Measurements from ENCODE around the gene ABCG5. TPM values are rescaled to one million over a fixed set of nuclear protein-coding genes. Genes with fewer than 3 reads are reported as not detected.

The ABCG5 gene
- total and polyA plus RNA-seq, 2 of the 4 experiments (the other 2 are of a cell fraction): not detected

DNA sequence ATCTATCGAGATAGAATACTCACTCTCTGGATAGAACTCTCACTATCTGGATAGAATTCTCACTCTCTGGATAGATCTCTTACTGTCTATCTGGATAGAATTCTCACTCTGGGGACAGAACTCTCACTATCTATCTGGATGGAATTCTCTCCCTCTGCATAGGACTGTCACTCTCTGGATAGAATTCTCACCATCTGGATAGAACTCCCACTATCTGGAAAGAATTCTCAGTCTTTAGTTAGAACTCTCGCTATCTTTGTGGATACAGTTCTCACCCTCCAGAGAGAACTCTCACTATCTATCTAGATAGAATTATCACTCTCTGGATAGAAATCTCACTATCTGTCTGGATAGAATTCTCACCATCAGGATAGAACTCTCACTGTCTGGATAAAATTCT, 16.7 kb upstream of the ABCG5 start:
- no peak overlapping the region for H3K18ac ChIP-seq (ENCODE audit: low read depth, low read length)
- H2AFZ ChIP-seq (replicated peaks; ENCODE audit: low read length, poor library complexity): no peak overlapping the region
- no peak for ATAC-seq (ENCODE audit: low read depth)
- H2BK120ac ChIP-seq (ENCODE audit: low read depth, low read length): no peak overlapping the region
- no CpG with 5 or more reads among the region's 2 CpGs for WGBS, 2 experiments (ENCODE audit: extremely low coverage in 2 of 2, insufficient read length in 1 of 2)
- no peaks in the 10 kb centered on the region for H3K36me3 ChIP-seq (ENCODE audit: control insufficient read depth, insufficient read depth, low read length)
- H4K20me1 ChIP-seq (ENCODE audit: insufficient read depth, low read length): no peaks in the 10 kb centered on the region
- no peaks in the 10 kb centered on the region for H3K79me1 ChIP-seq (ENCODE audit: low read depth in 1 of 2, low read length in 2 of 2)
- no peak overlapping the region for H3K4ac ChIP-seq (ENCODE audit: low read depth, low read length)
- no peak overlapping the region for H3K4me2 ChIP-seq (ENCODE audit: low read depth, low read length)
- H2BK5ac ChIP-seq (ENCODE audit: low read depth, low read length, poor library complexity, severe bottlenecking): no peak overlapping the region
- no TSS peak for BruUV-seq (replicated peaks)
- H2AK9ac ChIP-seq (replicated peaks; ENCODE audit: low read depth, low read length, poor library complexity): no peak overlapping the region
- intact Hi-C loops (cut with micrococcal nuclease) (no loop called here), in situ Hi-C loops (cut with MboI; ENCODE audit: low sequenced_read_pairs) (no loop called here), dilution Hi-C loops (cut with HindIII; ENCODE audit: low sequenced_read_pairs, unreplicated experiment) (no loop called here)
- H3K56ac ChIP-seq (ENCODE audit: extremely low read depth, insufficient read depth, low read length): no peak overlapping the region
- H2BK20ac ChIP-seq (ENCODE audit: low read depth, low read length): no peak overlapping the region
- TF ChIP-seq BHLHE40 (IDR thresholded peaks at IDR 0.05; ENCODE audit: low read depth, low read length): no peak
- no peak for TF ChIP-seq MAFK (IDR thresholded peaks at IDR 0.05; ENCODE audit: low read depth, low read length)
- TF ChIP-seq NFE2L2 (IDR thresholded peaks at IDR 0.05; ENCODE audit: low read depth, low read length): no peak
- TF ChIP-seq MXI1 (IDR thresholded peaks at IDR 0.05; ENCODE audit: borderline replicate concordance, low read depth, low read length): no peak
- no peak for TF ChIP-seq CEBPB (IDR thresholded peaks at IDR 0.05; ENCODE audit: low read depth, low read length)
- no peak for TF ChIP-seq ELK1 (IDR thresholded peaks at IDR 0.05; ENCODE audit: borderline replicate concordance, low read depth, low read length)
- no peak for TF ChIP-seq RCOR1 (IDR thresholded peaks at IDR 0.05; ENCODE audit: insufficient replicate concordance, low read length)
- TF ChIP-seq SMC3 (IDR thresholded peaks at IDR 0.05; ENCODE audit: low read depth, low read length): no peak
- TF ChIP-seq RFX5 (IDR thresholded peaks at IDR 0.05; ENCODE audit: low read depth, low read length): no peak
- TF ChIP-seq, protein P1, sequence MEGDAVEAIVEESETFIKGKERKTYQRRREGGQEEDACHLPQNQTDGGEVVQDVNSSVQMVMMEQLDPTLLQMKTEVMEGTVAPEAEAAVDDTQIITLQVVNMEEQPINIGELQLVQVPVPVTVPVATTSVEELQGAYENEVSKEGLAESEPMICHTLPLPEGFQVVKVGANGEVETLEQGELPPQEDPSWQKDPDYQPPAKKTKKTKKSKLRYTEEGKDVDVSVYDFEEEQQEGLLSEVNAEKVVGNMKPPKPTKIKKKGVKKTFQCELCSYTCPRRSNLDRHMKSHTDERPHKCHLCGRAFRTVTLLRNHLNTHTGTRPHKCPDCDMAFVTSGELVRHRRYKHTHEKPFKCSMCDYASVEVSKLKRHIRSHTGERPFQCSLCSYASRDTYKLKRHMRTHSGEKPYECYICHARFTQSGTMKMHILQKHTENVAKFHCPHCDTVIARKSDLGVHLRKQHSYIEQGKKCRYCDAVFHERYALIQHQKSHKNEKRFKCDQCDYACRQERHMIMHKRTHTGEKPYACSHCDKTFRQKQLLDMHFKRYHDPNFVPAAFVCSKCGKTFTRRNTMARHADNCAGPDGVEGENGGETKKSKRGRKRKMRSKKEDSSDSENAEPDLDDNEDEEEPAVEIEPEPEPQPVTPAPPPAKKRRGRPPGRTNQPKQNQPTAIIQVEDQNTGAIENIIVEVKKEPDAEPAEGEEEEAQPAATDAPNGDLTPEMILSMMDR (conservative IDR thresholded peaks at IDR 0.05; ENCODE audit: low read depth, low read length): no peak
- no peak overlapping the region for H4K8ac ChIP-seq (ENCODE audit: low read depth in 2 of 2, low read length in 2 of 2)
- H2BK15ac ChIP-seq (ENCODE audit: low read depth, low read length): no peak overlapping the region
- H3K9me3 ChIP-seq (ENCODE audit: control insufficient read depth, insufficient read depth, low read length): no peaks in the 10 kb centered on the region
- POLR2A ChIA-PET (ENCODE audit: unreplicated experiment): no interaction called here
- H3K9me1 ChIP-seq (ENCODE audit: insufficient read depth, low read length): no peaks in the 10 kb centered on the region
- no peak overlapping the region for H3K27ac ChIP-seq (ENCODE audit: insufficient read depth, low read length)
- no peak for DNase-seq
- no peak overlapping the region for H3K9ac ChIP-seq (ENCODE audit: low read depth, low read length)
- peaks cover 35% of the 10 kb centered on the region for H3K27me3 ChIP-seq (ENCODE audit: control insufficient read depth, insufficient read depth, low read length)
- H3K4me1 ChIP-seq (ENCODE audit: control insufficient read depth, insufficient read depth, low read length): no peaks in the 10 kb centered on the region
- no peak overlapping the region for H3K4me3 ChIP-seq (ENCODE audit: insufficient read depth, low read depth, low read length)
- H2AK5ac ChIP-seq (ENCODE audit: low read depth, low read length): no peak overlapping the region
- H3K23ac ChIP-seq (ENCODE audit: low read depth, low read length): no peak overlapping the region
- H4K91ac ChIP-seq (ENCODE audit: insufficient read depth, low read depth, low read length): no peak overlapping the region
- CTCF ChIA-PET: no interaction called here
- no peak overlapping the region for H4K5ac ChIP-seq (ENCODE audit: low read depth, low read length)
- no peak overlapping the region for H3K14ac ChIP-seq (replicated peaks; ENCODE audit: low read depth, low read length)

Measured in IMR-90 (cell line).